IPS DF 6.9 (cell line): ENCODE measurements around the gene SRCIN1.
"Not testable (repeated sequence)": the region's sequence is repeated elsewhere in the genome, so short reads cannot be mapped to it uniquely, and the experiment has no call there.

Source experiments
- DNase-seq: peaks from one replicate; pipeline ENCODE4 v3.0.0-alpha.2; 2013; ENCODE audit warnings: low read depth, low spot score
- H3K27ac ChIP-seq: one replicate; pipeline ENCODE4 v1.5.1; 2013; ENCODE audit warnings: low read length, control low read depth
- H3K27me3 ChIP-seq: 2 replicates; pipeline ENCODE4 v1.6.1; 2013; ENCODE audit warnings: mild to moderate bottlenecking, low read length; ENCODE audit not compliant: control insufficient read depth, insufficient read depth
- H3K36me3 ChIP-seq: 2 replicates; pipeline ENCODE4 v1.6.1; 2013; ENCODE audit warnings: low read length; ENCODE audit not compliant: control insufficient read depth, insufficient read depth
- H3K4me1 ChIP-seq: 2 replicates; pipeline ENCODE4 v1.6.1; 2013; ENCODE audit warnings: low read length; ENCODE audit not compliant: control insufficient read depth, insufficient read depth
- H3K4me3 ChIP-seq: 2 replicates; pipeline ENCODE4 v1.5.1; 2013; ENCODE audit warnings: mild to moderate bottlenecking, low read length
- H3K9me3 ChIP-seq: 2 replicates; pipeline ENCODE4 v1.6.1; 2013; ENCODE audit warnings: low read length, inconsistent platforms; ENCODE audit not compliant: control insufficient read depth, insufficient read depth
- WGBS: extraction: QIAGEN DNeasy Blood & Tissue Kit; methylation state at CpG from one replicate; pipeline ENCODE4 v1.1.7; 2013; ENCODE audit warnings: mixed read lengths, missing lambda C conversion rate; ENCODE audit not compliant: insufficient read length, insufficient coverage; 5-methylcytosine and 5-hydroxymethylcytosine counted together

SRCIN1 gene

GRCh38 chr17:38482039-38482699, 123.6 kb downstream of the SRCIN1 start:
- H3K27ac ChIP-seq, H3K4me1 ChIP-seq, H3K9me3 ChIP-seq, H3K27me3 ChIP-seq, DNase-seq, H3K4me3 ChIP-seq: not testable (repeated sequence)
- WGBS: no CpG with 5 or more reads among the region's 19 CpGs
- H3K36me3 ChIP-seq: peaks cover 20% of the 10 kb centered on the region
